Activated T-cell treated with anti-CD3 and anti-CD28 coated beads, Interleukin-2, amount 50 U/mL, for 4 hours (primary cell): ENCODE data around the gene ZKSCAN4. TPM values are rescaled to one million over a fixed set of nuclear protein-coding genes. Genes with fewer than 3 reads are reported as not detected.

ENCODE experiments used
- ATAC-seq, 2 donors: fragments of 200-7000 bp; cut with Tn5 transposase; one replicate each; pipeline ENCODE4 v1.10.0; 2021
- DNase-seq: peaks from one replicate; pipeline ENCODE4 v3.0.0-alpha.2; 2020
- H3K27me3 Mint-ChIP-seq: one replicate; pipeline ENCODE4 v1.8.0; 2021; ENCODE audit warnings: low read depth, mixed read lengths
- H3K36me3 Mint-ChIP-seq: one replicate; pipeline ENCODE4 v1.8.0; 2022; ENCODE audit warnings: mixed read lengths; ENCODE audit not compliant: insufficient read depth
- H3K4me1 Mint-ChIP-seq: one replicate; pipeline ENCODE4 v1.8.0; 2021; ENCODE audit warnings: low read depth, mixed read lengths
- H3K4me3 Mint-ChIP-seq: one replicate; pipeline ENCODE4 v1.8.0; 2021; ENCODE audit warnings: mild to moderate bottlenecking, moderate library complexity, mixed read lengths
- H3K9me3 Mint-ChIP-seq: one replicate; pipeline ENCODE4 v1.8.0; 2021; ENCODE audit warnings: mixed read lengths
- total RNA-seq, 3 donors: library from RNA; stranded (reverse); gene quantifications; one replicate each; pipeline ENCODE4 v1.2.1, GENCODE V29; 2021

The ZKSCAN4 gene
- total RNA-seq, 3 donors from 2014 or later, result 3.4 to 4.2 (median 3.8) TPM

- ATAC-seq (no peak), DNase-seq (no peak)
- H3K27me3 Mint-ChIP-seq, result peaks cover 85% of the 10 kb centered on the region
- H3K9me3 Mint-ChIP-seq, result peaks cover 15% of the 10 kb centered on the region
- H3K36me3 Mint-ChIP-seq, result no peaks in the 10 kb centered on the region
- peak overlapping the region; percentile 13 for H3K4me3 Mint-ChIP-seq
- peaks cover 20% of the 10 kb centered on the region for H3K4me1 Mint-ChIP-seq
Observed at GRCh38 chr6:28208111-28208659, 43.9 kb downstream of the ZKSCAN4 start.

GRCh38 chr6:28207510-28208110 is 44.5 kb downstream of the ZKSCAN4 start:
- Mint-ChIP-seq H3K27me3 (peaks cover 79% of the 10 kb centered on the region), H3K36me3 (no peaks in the 10 kb centered on the region), H3K4me3 (peak overlapping the region; percentile 43), H3K4me1 (peaks cover 18% of the 10 kb centered on the region), H3K9me3 (peaks cover 18% of the 10 kb centered on the region)
- no peak for DNase-seq
- ATAC-seq, result peak in 1 of 2 donors; percentile 41

GRCh38 chr6:28206928-28207509 is 45.0 kb downstream of the ZKSCAN4 start:
- Mint-ChIP-seq H3K9me3 (peaks cover 18% of the 10 kb centered on the region), H3K27me3 (peaks cover 75% of the 10 kb centered on the region), H3K36me3 (no peaks in the 10 kb centered on the region), H3K4me3 (no peak overlapping the region), H3K4me1 (peaks cover 17% of the 10 kb centered on the region)
- DNase-seq (no peak), ATAC-seq (no peak)

GRCh38 chr6:28206527-28206926 is 45.5 kb downstream of the ZKSCAN4 start:
- Mint-ChIP-seq H3K36me3 (no peaks in the 10 kb centered on the region), H3K9me3 (peaks cover 18% of the 10 kb centered on the region), H3K4me1 (peaks cover 19% of the 10 kb centered on the region), H3K27me3 (peaks cover 71% of the 10 kb centered on the region), H3K4me3 (no peak overlapping the region)
- no peak for ATAC-seq
- DNase-seq, result no peak

GRCh38 chr6:28205879-28206278 is 46.2 kb downstream of the ZKSCAN4 start:
- Mint-ChIP-seq H3K36me3 (no peaks in the 10 kb centered on the region), H3K9me3 (peaks cover 18% of the 10 kb centered on the region)
- no peak for ATAC-seq

GRCh38 chr6:28203201-28203600 is 48.9 kb downstream of the ZKSCAN4 start:
- Mint-ChIP-seq H3K4me1 (peaks cover 17% of the 10 kb centered on the region), H3K9me3 (peaks cover 28% of the 10 kb centered on the region), H3K4me3 (no peak overlapping the region), H3K36me3 (no peaks in the 10 kb centered on the region), H3K27me3 (peaks cover 71% of the 10 kb centered on the region)
- no peak for ATAC-seq
- DNase-seq, result no peak

More at GRCh38 chr6:28205879-28206278, 46.2 kb downstream of the ZKSCAN4 start:
- Mint-ChIP-seq H3K4me3 (no peak overlapping the region), H3K27me3 (peaks cover 70% of the 10 kb centered on the region), H3K4me1 (peaks cover 19% of the 10 kb centered on the region)
- no peak for DNase-seq

- Mint-ChIP-seq H3K4me1 (peaks cover 8% of the 10 kb centered on the region), H3K27me3 (peaks cover 67% of the 10 kb centered on the region), H3K36me3 (no peaks in the 10 kb centered on the region), H3K4me3 (no peak overlapping the region), H3K9me3 (peaks cover 39% of the 10 kb centered on the region)
- DNase-seq (no peak), ATAC-seq (no peak)
Observed at GRCh38 chr6:28200020-28200419, 52.0 kb downstream of the ZKSCAN4 start.

Other genes with a start within 250 kb of the ZKSCAN4 start
- 1 to 10 TPM; 2.0 to 2.1 (median 2.0) TPM for gene ZNF165, start 171.7 kb downstream of the ZKSCAN4 start, total RNA-seq
- 1 to 10 TPM; 3.8 to 4.7 (median 3.9) TPM for gene ZSCAN16, start 127.7 kb downstream of the ZKSCAN4 start, total RNA-seq
- gene ZKSCAN8, start 110.4 kb downstream of the ZKSCAN4 start, total RNA-seq, result 10 to 100 TPM; 10.0 to 12.4 (median 11.4) TPM
- 1 to 10 TPM; 2.0 to 3.4 (median 2.3) TPM for gene ZSCAN9, start 27.0 kb downstream of the ZKSCAN4 start, total RNA-seq
- gene NKAPL, start 7.0 kb upstream of the ZKSCAN4 start, total RNA-seq, result under 1 TPM; 0.16 to 0.35 (median 0.32) TPM
- 1 to 10 TPM; 5.5 to 6.7 (median 6.5) TPM for gene ZSCAN26, start 14.9 kb upstream of the ZKSCAN4 start, total RNA-seq
- 1 to 10 TPM; 1.7 to 2.7 (median 2.3) TPM for gene PGBD1, start 29.3 kb upstream of the ZKSCAN4 start, total RNA-seq
- gene ZSCAN31, start 83.9 kb upstream of the ZKSCAN4 start, total RNA-seq, result 1 to 10 TPM in 1 of 3 donors, under 1 TPM in 2; 0.76 to 1.5 (median 0.83) TPM
- 1 to 10 TPM; 1.9 to 2.4 (median 2.3) TPM for gene ZKSCAN3, start 97.7 kb upstream of the ZKSCAN4 start, total RNA-seq
- gene ZSCAN12, start 147.5 kb upstream of the ZKSCAN4 start, total RNA-seq, result 1 to 10 TPM; 2.7 to 2.8 (median 2.7) TPM
- under 1 TPM; 0.46 to 0.76 (median 0.69) TPM for gene ZSCAN23, start 191.2 kb upstream of the ZKSCAN4 start, total RNA-seq